ENCODE results near the gene OR2W1. TPM values are rescaled to one million over a fixed set of nuclear protein-coding genes. Genes with fewer than 3 reads are reported as not detected.

OR2W1 gene, protein sequence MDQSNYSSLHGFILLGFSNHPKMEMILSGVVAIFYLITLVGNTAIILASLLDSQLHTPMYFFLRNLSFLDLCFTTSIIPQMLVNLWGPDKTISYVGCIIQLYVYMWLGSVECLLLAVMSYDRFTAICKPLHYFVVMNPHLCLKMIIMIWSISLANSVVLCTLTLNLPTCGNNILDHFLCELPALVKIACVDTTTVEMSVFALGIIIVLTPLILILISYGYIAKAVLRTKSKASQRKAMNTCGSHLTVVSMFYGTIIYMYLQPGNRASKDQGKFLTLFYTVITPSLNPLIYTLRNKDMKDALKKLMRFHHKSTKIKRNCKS
- total RNA-seq (2022; extraction: Qiagen RNA extraction): not detected in 5 replicates

DNA sequence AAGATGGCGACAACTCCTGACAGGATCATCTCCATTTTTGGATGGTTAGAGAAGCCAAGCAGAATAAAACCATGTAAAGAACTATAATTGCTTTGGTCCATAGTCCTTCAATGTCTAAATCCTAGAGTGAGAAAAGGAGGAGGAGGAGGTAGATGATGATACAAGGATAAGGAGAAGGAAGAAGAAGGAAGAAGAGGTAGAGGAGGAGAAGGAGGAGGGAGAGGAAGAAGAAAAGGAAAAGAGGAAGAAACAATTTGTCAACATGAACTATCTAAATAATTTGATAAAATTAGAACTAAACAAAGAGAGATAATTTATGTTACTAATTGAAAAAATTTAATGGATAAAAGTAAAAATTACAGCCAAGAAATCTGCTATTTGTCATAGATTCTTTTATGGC lies at the start of gene OR2W1:
TSS of gene OR2W1 (minus strand) at position 101 of the 400 bp plus-strand sequence. CDS start at position 101, 0 bp downstream.

DNA sequence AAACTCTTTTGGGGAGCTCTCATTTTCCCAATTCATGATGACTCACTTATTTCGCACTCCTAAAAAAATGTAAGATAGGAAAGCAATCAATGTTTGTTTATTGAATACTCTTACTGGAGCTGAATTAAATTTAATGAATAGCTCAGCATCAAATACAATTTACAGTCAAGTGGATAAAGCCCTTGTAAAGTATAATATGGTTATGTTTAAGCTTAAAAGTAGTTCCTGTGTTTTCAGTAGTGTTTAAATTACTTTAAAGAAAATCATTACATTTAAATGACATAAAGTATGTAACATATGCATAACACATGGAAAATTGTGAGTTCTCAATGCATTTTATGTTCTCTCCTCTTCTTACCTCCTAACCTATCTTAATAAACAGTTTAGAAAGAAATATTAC lies 42.2 kb upstream of the OR2W1 start, which contains the start of gene OR2B3:
TSS of gene OR2B3 (minus strand) at position 101 of the 400 bp plus-strand sequence. CDS start at position 36, 65 bp downstream.

DNA sequence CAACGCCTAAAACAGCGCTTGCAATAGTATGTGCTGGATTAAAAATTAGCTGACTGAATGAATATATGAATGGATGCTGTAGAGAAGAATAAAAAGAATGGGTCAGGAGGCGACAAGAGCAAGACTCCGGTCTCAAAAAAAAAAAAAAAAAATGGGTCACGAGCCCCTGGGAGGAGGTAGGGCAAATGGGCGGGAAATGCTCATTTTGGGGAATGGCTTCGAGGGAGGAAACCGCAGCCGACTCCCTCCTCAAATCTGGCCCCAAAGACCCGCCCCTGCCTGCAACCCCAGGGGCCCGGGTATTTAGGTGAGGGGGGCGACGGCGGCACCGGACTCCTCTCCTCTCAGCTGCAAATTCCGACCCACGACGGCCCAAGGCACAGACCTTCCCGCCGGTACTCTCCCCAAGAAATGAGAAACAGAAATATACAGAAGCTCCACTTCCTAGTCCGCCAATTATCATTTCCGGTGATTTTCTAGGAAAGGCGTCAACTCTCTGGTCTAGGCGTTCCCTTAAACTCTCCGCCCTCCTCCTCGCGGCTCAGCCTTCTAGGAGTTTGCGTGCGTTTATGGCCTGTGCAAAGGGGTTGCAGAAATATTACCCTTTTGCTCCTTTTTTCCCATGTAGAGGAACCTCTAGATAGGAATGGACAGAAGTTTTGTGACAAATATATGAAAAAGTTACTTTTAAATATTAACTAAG lies 39.6 kb downstream of the OR2W1 start, which contains the start of gene ZNF311:
TSS of gene ZNF311 (minus strand) at position 133 of the 703 bp plus-strand sequence. CDS start 1,361 bp downstream, outside the sequence.

Other genes with a start within 250 kb of the OR2W1 start
- 41.1 to 46.7 TPM (median 43.0 TPM) in 5 replicates for gene TRIM27, start 121.2 kb downstream of the OR2W1 start, total RNA-seq (2022; extraction: Qiagen RNA extraction)
- gene ZNF311, start 39.9 kb downstream of the OR2W1 start, total RNA-seq (2022; extraction: Qiagen RNA extraction): 0.11 to 0.22 TPM (median 0.15 TPM) in 5 replicates
- gene OR2B3, start 42.1 kb upstream of the OR2W1 start, total RNA-seq (2022; extraction: Qiagen RNA extraction): not detected in 5 replicates
- gene OR2J1, start 54.3 kb upstream of the OR2W1 start, total RNA-seq (2022; extraction: Qiagen RNA extraction): not detected in 5 replicates
- gene OR2J3, start 62.9 kb upstream of the OR2W1 start, total RNA-seq (2022; extraction: Qiagen RNA extraction): not detected in 5 replicates
- not detected in 5 replicates for gene OR2J2, start 125.7 kb upstream of the OR2W1 start, total RNA-seq (2022; extraction: Qiagen RNA extraction)